ENCODE data around the gene UQCR10.
"Not testable (repeated sequence)": the region's sequence is repeated elsewhere in the genome, so short reads cannot be mapped to it uniquely, and the experiment has no call there.

UQCR10 gene

GRCh38 chr22:29737251-29738117, 29.7 kb upstream of the UQCR10 start:
- DNase-seq (ENCODE audit: low spot score), result no peak

GRCh38 chr22:29738118-29738815, 28.9 kb upstream of the UQCR10 start:
- DNase-seq (ENCODE audit: low spot score), result no peak

- no peak for DNase-seq (ENCODE audit: low spot score)
Observed at GRCh38 chr22:29739346-29739875, 27.8 kb upstream of the UQCR10 start.

DNA sequence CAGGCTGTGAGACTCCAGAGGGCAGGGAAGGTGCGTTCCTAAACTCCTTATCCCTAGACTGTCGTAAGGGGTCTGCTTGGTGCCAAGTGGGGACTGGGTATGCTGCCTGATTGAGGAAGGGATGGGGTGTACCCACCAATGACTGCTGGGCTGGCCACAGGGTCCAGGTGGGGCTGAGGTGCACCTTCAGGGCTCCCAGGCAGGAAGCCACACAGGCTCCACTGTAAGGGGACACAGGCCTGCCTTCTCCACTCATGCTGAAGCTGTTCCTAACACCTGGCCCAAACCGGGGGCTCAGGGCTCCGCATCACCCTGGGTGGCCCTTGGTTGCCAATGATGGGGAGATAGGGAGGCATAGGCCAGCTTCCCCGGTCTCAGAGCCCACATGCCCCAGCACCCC, 27.0 kb upstream of the UQCR10 start:
- DNase-seq (ENCODE audit: low spot score), result no peak

GRCh38 chr22:29741926-29742325, 25.2 kb upstream of the UQCR10 start:
- DNase-seq (ENCODE audit: low spot score), result no peak

- DNase-seq (ENCODE audit: low spot score), result no peak
Observed at GRCh38 chr22:29742326-29742725, 24.8 kb upstream of the UQCR10 start.

- no peak for DNase-seq (ENCODE audit: low spot score)
Observed at GRCh38 chr22:29744902-29745301, 22.3 kb upstream of the UQCR10 start.

DNA sequence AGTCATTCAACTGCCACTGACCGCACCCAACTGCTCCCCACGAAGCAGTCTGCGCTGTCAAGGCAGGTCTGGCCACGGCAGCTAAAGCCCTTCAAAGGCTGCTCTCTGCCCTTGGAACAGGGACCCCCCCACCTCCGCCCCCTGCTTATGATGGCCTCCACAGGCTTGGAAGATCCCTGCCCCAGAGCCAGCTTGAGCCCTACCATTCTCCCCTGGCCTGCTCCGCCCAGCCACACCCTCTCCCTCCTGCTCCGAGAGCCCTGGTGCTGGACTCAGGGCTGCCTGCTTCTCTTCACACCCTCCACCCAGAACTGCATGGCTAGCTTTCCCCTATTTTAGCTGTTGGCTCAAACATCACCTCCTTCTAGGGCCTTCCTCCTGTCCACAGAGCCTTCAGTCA, 19.3 kb upstream of the UQCR10 start:
- DNase-seq (ENCODE audit: low spot score), result no peak

- peak; percentile 35 for DNase-seq (ENCODE audit: low spot score)
Observed at GRCh38 chr22:29748248-29748893, 18.8 kb upstream of the UQCR10 start.

GRCh38 chr22:29750029-29750428, 17.1 kb upstream of the UQCR10 start:
- DNase-seq (ENCODE audit: low spot score), result no peak

DNA sequence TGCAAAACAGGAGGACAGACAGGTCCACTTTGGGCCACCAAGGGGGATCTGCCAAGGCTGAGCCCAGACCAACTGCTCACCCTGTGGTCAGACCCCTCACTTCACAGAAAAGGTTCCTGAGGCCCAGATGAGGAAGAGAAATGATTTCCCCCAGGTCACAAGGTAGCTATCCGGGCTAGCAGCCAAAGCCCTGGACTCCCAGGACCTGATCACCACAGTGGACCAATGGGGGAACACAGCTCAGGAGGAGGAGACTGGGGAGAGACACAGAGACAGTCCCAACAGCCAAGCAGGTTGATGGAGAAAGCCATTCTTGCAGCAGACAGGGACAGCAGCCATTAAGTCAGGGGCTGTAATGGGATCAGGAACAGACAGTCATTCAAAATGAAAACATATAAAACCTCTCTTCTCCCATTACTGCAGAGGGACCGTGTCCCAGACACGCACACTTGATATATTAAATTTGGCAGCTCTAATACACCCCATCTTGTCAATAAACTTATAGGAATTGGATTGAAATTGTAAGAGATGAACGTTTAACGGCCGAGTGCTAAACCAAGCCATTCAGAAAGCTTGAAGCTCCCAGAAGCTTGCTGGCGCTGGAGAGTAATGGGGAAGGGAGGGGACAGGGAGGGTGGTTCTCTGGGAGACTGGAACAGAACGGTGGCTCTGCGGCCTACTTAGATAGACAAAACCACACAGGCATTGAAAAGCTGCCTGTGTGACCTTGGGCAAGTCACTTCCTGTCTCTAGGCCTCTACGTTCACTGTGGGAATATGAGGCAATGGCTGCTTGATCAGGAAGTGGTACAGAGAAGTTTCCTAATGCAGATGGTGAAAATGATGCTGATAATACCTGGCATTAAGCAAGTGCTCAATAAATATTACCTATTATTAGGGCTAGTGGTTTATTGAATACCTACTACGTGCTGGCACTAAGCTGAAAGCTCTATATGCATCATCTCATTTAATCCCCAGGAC, 16.3 kb upstream of the UQCR10 start:
- no peak for DNase-seq (ENCODE audit: low spot score)

DNA sequence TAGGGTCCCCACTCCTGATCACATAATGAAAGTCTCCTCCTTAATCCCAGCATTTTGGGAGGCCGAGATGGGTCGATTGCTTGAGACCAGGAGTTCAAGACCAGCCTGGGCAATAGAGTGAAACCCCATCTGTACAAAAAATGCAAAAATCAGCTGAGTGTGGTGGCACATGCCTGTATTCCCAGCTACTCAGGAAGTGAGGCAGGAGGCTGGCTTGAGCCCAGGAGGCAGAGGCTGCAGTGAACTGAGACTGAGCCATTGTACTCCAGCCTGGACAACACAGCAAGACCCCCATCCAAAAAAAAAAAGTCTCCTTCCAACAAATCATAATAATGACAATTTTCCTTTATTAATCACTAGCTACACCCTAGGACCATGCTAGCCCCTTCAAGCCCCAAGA, 15.5 kb upstream of the UQCR10 start:
- no peak for DNase-seq (ENCODE audit: low spot score)

- DNase-seq (ENCODE audit: low spot score), result no peak
Observed at GRCh38 chr22:29753808-29754657, 13.1 kb upstream of the UQCR10 start.

GRCh38 chr22:29754658-29755395, 12.3 kb upstream of the UQCR10 start:
- DNase-seq (ENCODE audit: low spot score), result not testable (repeated sequence)

GRCh38 chr22:29755889-29756288, 11.3 kb upstream of the UQCR10 start:
- DNase-seq (ENCODE audit: low spot score), result no peak

DNA sequence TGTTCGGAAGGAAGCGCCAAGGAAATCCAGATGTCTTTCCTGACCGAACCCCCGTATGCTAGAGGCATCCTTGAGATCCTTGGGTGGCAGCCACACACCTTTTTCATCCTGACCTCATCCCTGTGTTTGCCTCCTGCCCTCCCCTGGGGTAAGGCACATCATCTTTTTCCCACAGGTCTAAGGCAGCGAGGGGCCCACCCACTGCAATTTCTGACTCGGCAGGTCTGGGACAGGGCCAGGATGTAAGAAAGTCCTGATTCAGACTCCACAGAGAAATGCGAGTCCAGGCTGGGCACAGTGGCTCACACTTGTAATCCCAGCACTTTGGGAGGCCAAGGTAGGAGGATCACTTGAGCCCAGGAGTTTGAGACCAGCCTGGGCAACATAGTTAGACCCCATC, 10.8 kb upstream of the UQCR10 start:
- DNase-seq (ENCODE audit: low spot score), result no peak

DNA sequence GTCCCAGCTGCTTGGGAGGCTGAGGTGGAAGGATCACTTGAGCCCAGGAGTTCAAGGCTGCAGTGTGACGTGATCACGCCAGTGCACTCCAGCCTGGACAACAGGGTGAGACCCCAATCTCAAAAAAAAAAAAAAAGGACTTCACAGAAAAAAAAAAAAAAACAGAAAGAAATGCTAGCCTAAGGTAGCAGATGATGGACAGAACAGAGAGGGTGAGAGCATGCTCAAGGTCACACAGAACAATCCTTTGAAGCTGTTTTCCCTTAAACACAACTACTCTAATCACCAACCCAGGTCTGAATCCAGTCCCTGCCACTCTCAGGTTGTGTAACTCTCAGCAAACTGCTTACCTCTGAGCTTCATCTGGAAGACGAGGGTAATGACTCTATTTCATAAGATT, 10.1 kb upstream of the UQCR10 start:
- DNase-seq (ENCODE audit: low spot score), result no peak

- no peak for DNase-seq (ENCODE audit: low spot score)
Observed at GRCh38 chr22:29758068-29758622, 9.0 kb upstream of the UQCR10 start.

- no peak for DNase-seq (ENCODE audit: low spot score)
Observed at GRCh38 chr22:29758959-29759358, 8.2 kb upstream of the UQCR10 start.

- DNase-seq (ENCODE audit: low spot score), result no peak
Observed at GRCh38 chr22:29762263-29762662, 4.9 kb upstream of the UQCR10 start.

Measured in ecto neural progenitor cell (in vitro differentiated cells).